HG03175 (cell line): ENCODE measurements around the gene PPP1R12B.
"Not testable (repeated sequence)": the region's sequence is repeated elsewhere in the genome, so short reads cannot be mapped to it uniquely, and the experiment has no call there.

Source experiments
- ATAC-seq: cut with Tn5 transposase; IDR thresholded peaks from one replicate; pipeline ENCODE4 v1.9.1; 2021; ENCODE audit warnings: mild to moderate bottlenecking, moderate library complexity; ENCODE audit not compliant: unreplicated experiment

Gene PPP1R12B

GRCh38 chr1:202553560-202554038 lies 205.1 kb downstream of the PPP1R12B start:
- no peak for ATAC-seq

GRCh38 chr1:202554619-202555018 lies 206.1 kb downstream of the PPP1R12B start:
- ATAC-seq: not testable (repeated sequence)

- not testable (repeated sequence) for ATAC-seq
These were observed 207.5 kb downstream of the PPP1R12B start for GRCh38 chr1:202556037-202556436.

- ATAC-seq: not testable (repeated sequence)
These were observed 209.2 kb downstream of the PPP1R12B start for GRCh38 chr1:202557662-202558061.

- ATAC-seq: no peak
These were observed 212.7 kb downstream of the PPP1R12B start for GRCh38 chr1:202561240-202561639.

GRCh38 chr1:202561726-202562443 lies 213.4 kb downstream of the PPP1R12B start:
- ATAC-seq: no peak

GRCh38 chr1:202562444-202563060 lies 214.1 kb downstream of the PPP1R12B start:
- no peak for ATAC-seq

GRCh38 chr1:202563818-202564217 lies 215.3 kb downstream of the PPP1R12B start:
- ATAC-seq: no peak

GRCh38 chr1:202564958-202565495 lies 216.5 kb downstream of the PPP1R12B start:
- ATAC-seq: no peak

- ATAC-seq: peak; percentile 86
These were observed 217.5 kb downstream of the PPP1R12B start for GRCh38 chr1:202565890-202566602.

- no peak for ATAC-seq
These were observed 219.2 kb downstream of the PPP1R12B start for GRCh38 chr1:202567738-202568137.

- ATAC-seq: no peak
These were observed 219.9 kb downstream of the PPP1R12B start for GRCh38 chr1:202568410-202568809.

- no peak for ATAC-seq
These were observed 220.3 kb downstream of the PPP1R12B start for GRCh38 chr1:202568826-202569225.

GRCh38 chr1:202569393-202570322 lies 221.2 kb downstream of the PPP1R12B start:
- ATAC-seq: no peak

GRCh38 chr1:202571719-202572339 lies 223.3 kb downstream of the PPP1R12B start:
- ATAC-seq: no peak

GRCh38 chr1:202572867-202573266 lies 224.4 kb downstream of the PPP1R12B start:
- ATAC-seq: no peak

GRCh38 chr1:202575918-202576653 lies 227.6 kb downstream of the PPP1R12B start:
- ATAC-seq: no peak

- ATAC-seq: no peak
These were observed 228.3 kb downstream of the PPP1R12B start for GRCh38 chr1:202576816-202577215.

- no peak for ATAC-seq
These were observed 228.9 kb downstream of the PPP1R12B start for GRCh38 chr1:202577381-202577780.
